ENCODE results near the gene HEMGN. TPM values are rescaled to one million over a fixed set of nuclear protein-coding genes. Genes with fewer than 3 reads are reported as not detected.

Gene HEMGN
- total and polyA plus RNA-seq, 2 of the 8 experiments (the other 6 are each of a cell fraction or from before 2014, with no cell fraction given) = not detected

GRCh38 chr9:97944612-97945011 is 6.6 kb upstream of the HEMGN start:
- H3K36me3 ChIP-seq (ENCODE audit: control insufficient read depth in 2 of 4, insufficient read depth in 4 of 4, low read length in 3 of 4) = no peaks in the 10 kb centered on the region
- H4K8ac ChIP-seq (ENCODE audit: extremely low read depth, insufficient read depth, low read length) = no peak overlapping the region
- H3K56ac ChIP-seq (replicated peaks; ENCODE audit: insufficient read length, low read depth, low read length) = no peak overlapping the region
- H3K27me3 ChIP-seq (replicated peaks in 1 of 4; ENCODE audit: control insufficient read depth in 3 of 4, extremely low read depth in 1 of 4, insufficient read depth in 3 of 4, low read length in 3 of 4) = peaks cover 0 to 24% (median 7%) of the 10 kb centered on the region in 4 experiments; a peak in 5 of 7 replicates
- WGBS, 2 experiments (ENCODE audit: extremely low coverage in 1 of 2, insufficient coverage in 1 of 2, insufficient read length in 1 of 2, insufficient replicate concordance in 2 of 2, low coverage in 1 of 2, low lambda C conversion rate in 2 of 2, missing lambda C conversion rate in 1 of 2) = 78% methylated on average over 3 of the region's 3 CpGs; no CpG with 5 or more reads in 1 of the 2 experiments
- no peaks in the 10 kb centered on the region for H3K79me1 ChIP-seq (ENCODE audit: low read depth, low read length)
- H3K4me1 ChIP-seq (replicated peaks in 1 of 4; ENCODE audit: control insufficient read depth in 3 of 4, insufficient read depth in 4 of 4, low read length in 3 of 4) = no peaks in the 10 kb centered on the region
- H2BK120ac ChIP-seq (replicated peaks; ENCODE audit: low read depth, low read length) = no peak overlapping the region
- H4K20me1 ChIP-seq (replicated peaks in 1 of 2; ENCODE audit: control insufficient read depth in 1 of 2, insufficient read depth in 2 of 2, low read length in 2 of 2) = no peaks in the 10 kb centered on the region
- H3K18ac ChIP-seq (ENCODE audit: extremely low read depth, low read length) = no peak overlapping the region
- H2BK15ac ChIP-seq (ENCODE audit: low read length) = no peak overlapping the region
- no peak overlapping the region for H4K5ac ChIP-seq (ENCODE audit: insufficient read length, low read depth, low read length)
- H3K23me2 ChIP-seq (ENCODE audit: low read depth, low read length) = no peaks in the 10 kb centered on the region
- H3K14ac ChIP-seq (ENCODE audit: insufficient read length) = no peak overlapping the region
- H2BK12ac ChIP-seq (ENCODE audit: low read depth, low read length) = no peak overlapping the region
- ChIA-PET POLR2A (ENCODE audit: partially characterized antibody) (interaction anchor here (0.7 kb wide), 1 partner anchor 36 kb away, joined by 3 read pairs; no protein-coding TSS in a partner anchor), CTCF (ENCODE audit: partially characterized antibody) (interaction anchor here (0.6 to 3.7 kb wide), 4 partner anchors 10 to 1950 kb away, joined by 3 to 14 read pairs (median 4); partner anchors contain the start of gene TRMO)
- no peaks in the 10 kb centered on the region for H3K79me2 ChIP-seq (ENCODE audit: control insufficient read depth in 1 of 2, insufficient read depth in 2 of 2, low read length in 2 of 2)
- no peak overlapping the region for H4K91ac ChIP-seq (replicated peaks; ENCODE audit: insufficient read length, low read length)
- no peak overlapping the region for H3K4ac ChIP-seq (replicated peaks; ENCODE audit: insufficient read length, low read depth, low read length)
- no peak overlapping the region for H3K27ac ChIP-seq (ENCODE audit: low read depth, low read length)
- no peak overlapping the region for H2BK20ac ChIP-seq (ENCODE audit: low read length)
- no peak overlapping the region for H2AFZ ChIP-seq (ENCODE audit: low read length)
- no peak overlapping the region for H2BK5ac ChIP-seq (ENCODE audit: low read depth, low read length)
- no peak overlapping the region for H3K4me3 ChIP-seq (ENCODE audit: extremely low read depth in 1 of 4, insufficient read depth in 2 of 4, low read depth in 3 of 4, low read length in 4 of 4)
- no peak overlapping the region for H3K9ac ChIP-seq (replicated peaks in 1 of 4; ENCODE audit: extremely low read depth in 1 of 4, low read depth in 3 of 4, low read length in 3 of 4)
- FAIRE-seq (no peak), DNase-seq (ENCODE audit: low read depth in 1 of 2, low spot score in 2 of 2) (no peak)
- H3K4me2 ChIP-seq (ENCODE audit: insufficient read depth in 1 of 2, low read depth in 2 of 2, low read length in 2 of 2) = no peak overlapping the region
- H3K9me3 ChIP-seq (ENCODE audit: insufficient read depth in 2 of 2, low read depth in 1 of 2, low read length in 1 of 2) = no peaks in the 10 kb centered on the region
- H3K23ac ChIP-seq (ENCODE audit: insufficient read length) = no peak overlapping the region
- H2AK5ac ChIP-seq (ENCODE audit: low read depth, low read length) = no peak overlapping the region
- TF ChIP-seq CTBP2 (IDR thresholded peaks at IDR 0.05; ENCODE audit: borderline replicate concordance, insufficient read depth, insufficient read length, low read length) = no peak
- TF ChIP-seq SUZ12 (IDR thresholded peaks at IDR 0.05; ENCODE audit: low read length) = no peak
- TF ChIP-seq BRCA1 (IDR thresholded peaks at IDR 0.05; ENCODE audit: low read depth, low read length) = no peak
- TF ChIP-seq SP1 (IDR thresholded peaks at IDR 0.05; ENCODE audit: low read depth, low read length) = no peak
- TF ChIP-seq TBP (IDR thresholded peaks at IDR 0.05; ENCODE audit: low read depth, low read length) = no peak
- TF ChIP-seq CBX8 (IDR thresholded peaks at IDR 0.05; ENCODE audit: borderline replicate concordance, low read depth, low read length) = no peak
- TF ChIP-seq JUN (IDR thresholded peaks at IDR 0.05; ENCODE audit: low read depth, low read length) = no peak
- TF ChIP-seq BCL11A (IDR thresholded peaks at IDR 0.05; ENCODE audit: low read depth in 2 of 2, low read length in 2 of 2) = no peak
- no peak for TF ChIP-seq USF2 (IDR thresholded peaks at IDR 0.05; ENCODE audit: low read length)
- no peak for TF ChIP-seq E2F6 (IDR thresholded peaks at IDR 0.05)
- TF ChIP-seq EP300 (IDR thresholded peaks at IDR 0.05; ENCODE audit: borderline replicate concordance in 1 of 2, low read depth in 2 of 2, low read length in 2 of 2) = no peak
